ENCODE data around the gene CCDC92B.

GRCh38 chr17:2731807-2732206 lies 17.6 kb downstream of the CCDC92B start:
- TF ChIP-seq EZH2 (IDR thresholded peaks at IDR 0.05; ENCODE audit: insufficient read depth, poor library complexity, severe bottlenecking) (no peak), EZH2phosphoT487 (IDR thresholded peaks at IDR 0.05; ENCODE audit: insufficient read depth, low read depth) (no peak)
